Cardiac muscle cell (in vitro differentiated cells and primary cell): Measurements from ENCODE around the gene MSI1. TPM values are rescaled to one million over a fixed set of nuclear protein-coding genes. Genes with fewer than 3 reads are reported as not detected.
A peak's percentile ranks its signal among the peaks of the same experiment; 100 is the strongest.

ENCODE experiments used
- DNase-seq, 2 donors: peaks; one replicate each; pipeline versions ENCODE4 v3.0.0 to v3.0.0-alpha.2; 2010 to 2017; ENCODE audit warnings: low read depth in 1 of 2, low spot score in 1 of 2
- H3K27ac ChIP-seq: fragments of 200-600 bp; sonication (generic); 2 replicates; pipeline ENCODE4 v1.5.1; 2016
- H3K27me3 ChIP-seq: fragments of 200-600 bp; sonication (generic); 2 replicates; pipeline ENCODE4 v1.6.0; 2016; ENCODE audit warnings: control low read depth
- H3K36me3 ChIP-seq: fragments of 200-600 bp; sonication (generic); 2 replicates; pipeline ENCODE4 v1.5.1; 2016; ENCODE audit warnings: control low read depth
- H3K4me1 ChIP-seq: fragments of 200-600 bp; sonication (generic); 2 replicates; pipeline ENCODE4 v1.8.1; 2017; ENCODE audit warnings: low read depth, mild to moderate bottlenecking, mixed run types
- H3K4me3 ChIP-seq: fragments of 200-600 bp; sonication (generic); 2 replicates; pipeline ENCODE4 v1.5.1; 2016; ENCODE audit warnings: mild to moderate bottlenecking
- H3K9me3 ChIP-seq: fragments of 200-600 bp; sonication (generic); 2 replicates; pipeline ENCODE4 v1.5.1; 2017; ENCODE audit warnings: low read depth, mild to moderate bottlenecking, control low read depth
- CTCF ChIP-seq: IDR thresholded peaks from 2 replicates; pipeline ENCODE4 v1.5.1; 2012; ENCODE audit warnings: low read depth, mild to moderate bottlenecking, low read length
- polyA plus RNA-seq: library from polyadenylated mRNA; unstranded; fragments of >200 nt; fragmentation: Nextera tagmentation; extraction: Ambion mirVana; gene quantifications from 2 replicates; pipeline ENCODE4 v1.2.1, GENCODE V29; 2016
- total RNA-seq: library from RNA; depleted of rRNA; stranded (reverse); fragments of >200 nt; gene quantifications from 2 replicates; pipeline ENCODE4 v1.2.3, GENCODE V29; 2016

The MSI1 gene
- total and polyA plus RNA-seq, 2 experiments from 2014 or later: 26.2 to 28.8 TPM

GRCh38 chr12:120381752-120382419 is 12.9 kb upstream of the MSI1 start:
- peak; percentile 72 to 81 for DNase-seq
- H3K27me3 ChIP-seq: no peaks in the 10 kb centered on the region
- no peaks in the 10 kb centered on the region for H3K9me3 ChIP-seq
- no peaks in the 10 kb centered on the region for H3K36me3 ChIP-seq
- peak overlapping the region; percentile 90 for H3K27ac ChIP-seq
- H3K4me3 ChIP-seq: no peak overlapping the region
- TF ChIP-seq CTCF: no peak
- peaks cover 22% of the 10 kb centered on the region for H3K4me1 ChIP-seq

- no peaks in the 10 kb centered on the region for H3K27me3 ChIP-seq
- H3K9me3 ChIP-seq: no peaks in the 10 kb centered on the region
- H3K4me3 ChIP-seq: no peak overlapping the region
- TF ChIP-seq CTCF: no peak
- H3K36me3 ChIP-seq: no peaks in the 10 kb centered on the region
- peaks cover 19% of the 10 kb centered on the region for H3K4me1 ChIP-seq
- DNase-seq: no peak
- peak overlapping the region; percentile 72 for H3K27ac ChIP-seq
Observed at GRCh38 chr12:120378036-120378435, 9.1 kb upstream of the MSI1 start.

GRCh38 chr12:120377611-120378010 is 8.6 kb upstream of the MSI1 start:
- Histone ChIP-seq H3K9me3 (no peaks in the 10 kb centered on the region), H3K4me3 (no peak overlapping the region), H3K4me1 (peaks cover 15% of the 10 kb centered on the region), H3K36me3 (no peaks in the 10 kb centered on the region), H3K27ac (peak overlapping the region; percentile 72), H3K27me3 (no peaks in the 10 kb centered on the region)
- no peak for DNase-seq
- TF ChIP-seq CTCF: no peak

GRCh38 chr12:120376934-120377572 is 8.1 kb upstream of the MSI1 start:
- no peak for TF ChIP-seq CTCF
- Histone ChIP-seq H3K4me1 (peaks cover 10% of the 10 kb centered on the region), H3K9me3 (no peaks in the 10 kb centered on the region), H3K4me3 (no peak overlapping the region), H3K36me3 (no peaks in the 10 kb centered on the region), H3K27me3 (no peaks in the 10 kb centered on the region), H3K27ac (peak overlapping the region; percentile 72)
- DNase-seq: no peak

- no peaks in the 10 kb centered on the region for H3K27me3 ChIP-seq
- TF ChIP-seq CTCF: no peak
Observed at GRCh38 chr12:120376416-120376815, 7.5 kb upstream of the MSI1 start.

More at GRCh38 chr12:120376416-120376815, 7.5 kb upstream of the MSI1 start:
- no peak for DNase-seq
- Histone ChIP-seq H3K9me3 (no peaks in the 10 kb centered on the region), H3K4me3 (no peak overlapping the region), H3K4me1 (peaks cover 3% of the 10 kb centered on the region), H3K27ac (no peak overlapping the region), H3K36me3 (no peaks in the 10 kb centered on the region)
